Naive thymus-derived CD4-positive, alpha-beta T cell (primary cell): ENCODE measurements around the gene CCDC187. TPM values are rescaled to one million over a fixed set of nuclear protein-coding genes. Genes with fewer than 3 reads are reported as not detected.
"Not testable (repeated sequence)": the region's sequence is repeated elsewhere in the genome, so short reads cannot be mapped to it uniquely, and the experiment has no call there.

Experiments
- ATAC-seq: fragments of 150-1000 bp; cut with Tn5 transposase; 2 replicates; pipeline ENCODE4 v1.10.0; 2021; ENCODE audit warnings: mild to moderate bottlenecking, moderate library complexity
- CTCF ChIA-PET: fragments of 350-600 bp; sonication (Branson Sonifier 250); formaldehyde crosslinking; loops from one replicate; lab custom pipeline; 2021; ENCODE audit warnings: antibody characterized with exemption; lab: Charles Lee
- POLR2A ChIA-PET: fragments of 350-600 bp; sonication (Branson Sonifier 250); formaldehyde crosslinking; loops from one replicate; lab custom pipeline; 2021; ENCODE audit warnings: antibody characterized with exemption, inconsistent platforms; lab: Charles Lee
- DNase-seq, 9 donors: peaks; one replicate each; pipeline versions ENCODE4 v3.0.0 to v3.0.0-alpha.2; 2020 to 2022; ENCODE audit warnings: mixed read lengths in 1 of 9
- H3K27ac ChIP-seq: one replicate; pipeline ENCODE4 v1.7.0; 2013; ENCODE audit warnings: mild to moderate bottlenecking, low read depth, low read length, moderate library complexity
- H3K27me3 ChIP-seq, 2 donors: one replicate each; pipeline ENCODE4 v1.7.0; 2013; ENCODE audit warnings: low read length in 2 of 2, mild to moderate bottlenecking in 2 of 2, moderate library complexity in 2 of 2; ENCODE audit not compliant: control insufficient read depth in 2 of 2, insufficient read depth in 2 of 2
- H3K36me3 ChIP-seq, 3 experiments: 1 replicate in 2 of 3; 2 replicates in 1 of 3; pipeline ENCODE4 v1.7.0; 2013; ENCODE audit warnings: low read length in 3 of 3, mild to moderate bottlenecking in 3 of 3, moderate library complexity in 1 of 3; ENCODE audit not compliant: insufficient read depth in 3 of 3, control insufficient read depth in 2 of 3
- H3K4me1 ChIP-seq, 2 donors: one replicate each; pipeline ENCODE4 v1.7.0; 2013; ENCODE audit warnings: low read length in 2 of 2, mild to moderate bottlenecking in 2 of 2, moderate library complexity in 1 of 2; ENCODE audit not compliant: control insufficient read depth in 2 of 2, insufficient read depth in 2 of 2
- H3K4me3 ChIP-seq: 2 replicates; pipeline ENCODE4 v1.7.0; 2013; ENCODE audit warnings: mild to moderate bottlenecking, low read length
- H3K9me3 ChIP-seq, 3 experiments: 1 replicate in 2 of 3; 2 replicates in 1 of 3; pipeline ENCODE4 v1.7.0; 2013; ENCODE audit warnings: low read length in 3 of 3; ENCODE audit not compliant: control insufficient read depth in 2 of 3
- H3K27ac Mint-ChIP-seq, 9 donors: one replicate each; pipeline ENCODE4 v1.8.0; 2020 to 2022; ENCODE audit warnings: mixed read lengths in 9 of 9, mild to moderate bottlenecking in 8 of 9, moderate library complexity in 5 of 9, inconsistent platforms in 2 of 9
- H3K27me3 Mint-ChIP-seq, 5 donors: one replicate each; pipeline ENCODE4 v1.8.0; 2021 to 2022; ENCODE audit warnings: mixed read lengths in 5 of 5, mild to moderate bottlenecking in 1 of 5
- H3K36me3 Mint-ChIP-seq, 5 donors: one replicate each; pipeline ENCODE4 v1.8.0; 2020 to 2022; ENCODE audit warnings: mixed read lengths in 5 of 5, mild to moderate bottlenecking in 3 of 5, inconsistent platforms in 1 of 5
- H3K4me1 Mint-ChIP-seq, 7 donors: one replicate each; pipeline ENCODE4 v1.8.0; 2020 to 2022; ENCODE audit warnings: mixed read lengths in 7 of 7, mild to moderate bottlenecking in 3 of 7, inconsistent platforms in 1 of 7
- H3K4me3 Mint-ChIP-seq, 10 donors: one replicate each; pipeline ENCODE4 v1.8.0; 2020 to 2022; ENCODE audit warnings: mild to moderate bottlenecking in 10 of 10, mixed read lengths in 10 of 10, moderate library complexity in 6 of 10, inconsistent platforms in 2 of 10
- H3K9me3 Mint-ChIP-seq, 11 donors: one replicate each; pipeline ENCODE4 v1.8.0; 2020 to 2022; ENCODE audit warnings: mixed read lengths in 11 of 11, mild to moderate bottlenecking in 4 of 11, inconsistent platforms in 1 of 11, moderate library complexity in 1 of 11
- intact Hi-C, 2 donors: fragments of 100-400 bp; cut with micrococcal nuclease; formaldehyde crosslinking; loops; one replicate each; pipeline ENCODE4 v1.15.1; 2023
- polyA plus RNA-seq, 2 donors: library from polyadenylated mRNA; unstranded; fragments of 300-500 nt; fragmentation: Illumina TruSeq; gene quantifications; one replicate each; pipeline ENCODE4 v1.2.3, GENCODE V29; 2021
- total RNA-seq, 6 experiments: library from RNA in 5 of 6; stranded (reverse) in 5 of 6; gene quantifications; 1 replicate in 5 of 6; 2 replicates in 1 of 6; pipeline ENCODE4 v1.2.3 and lab custom pipeline; 2021 to 2026

Gene CCDC187
- total and polyA plus RNA-seq, 7 experiments from 2014 or later: 0.10 TPM; not detected in 6

DNA sequence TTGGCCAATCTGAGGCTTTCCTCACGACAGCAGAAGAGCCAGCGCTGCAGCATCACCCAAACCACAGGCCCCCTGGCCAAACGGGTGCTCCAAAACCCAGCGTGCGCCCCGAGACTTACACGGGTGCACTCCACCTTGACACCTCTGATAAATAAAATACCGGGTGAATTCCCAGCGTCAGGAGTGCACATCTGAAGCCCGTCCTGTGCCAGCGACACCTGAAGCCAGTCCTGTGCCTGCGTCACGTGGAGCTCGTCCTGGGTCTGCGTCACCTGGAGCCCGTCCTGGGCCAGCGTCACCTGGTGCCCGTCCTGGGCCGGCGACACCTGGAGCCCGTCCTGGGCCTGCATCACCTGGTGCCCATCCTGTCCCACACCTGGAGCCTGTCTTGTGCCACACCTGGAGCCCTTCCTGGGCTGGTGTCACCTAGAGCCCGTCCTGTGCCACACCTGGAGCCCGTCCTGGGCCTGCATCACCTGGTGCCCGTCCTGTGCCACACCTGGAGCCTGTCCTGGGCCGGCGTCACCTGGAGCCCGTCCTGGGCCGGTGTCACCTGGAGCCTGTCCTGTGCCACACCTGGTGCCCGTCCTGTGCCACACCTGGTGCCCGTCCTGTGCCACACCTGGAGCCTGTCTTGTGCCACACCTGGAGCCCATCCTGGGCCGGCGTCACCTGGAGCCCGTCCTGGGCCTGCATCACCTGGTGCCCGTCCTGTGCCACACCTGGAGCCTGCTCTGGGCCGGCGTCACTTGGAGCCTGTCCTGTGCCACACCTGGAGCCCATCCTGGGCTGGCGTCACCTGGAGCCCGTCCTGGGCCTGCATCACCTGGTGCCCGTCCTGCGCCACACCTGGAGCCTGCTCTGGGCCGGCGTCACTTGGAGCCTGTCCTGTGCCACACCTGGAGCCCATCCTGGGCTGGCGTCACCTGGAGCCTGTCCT lies 67.2 kb downstream of the CCDC187 start:
- H3K9me3 ChIP-seq, ATAC-seq, CTCF ChIA-PET, intact Hi-C loops, H3K27ac Mint-ChIP-seq, POLR2A ChIA-PET, H3K27me3 ChIP-seq, H3K27me3 Mint-ChIP-seq, H3K4me3 Mint-ChIP-seq, H3K9me3 Mint-ChIP-seq, DNase-seq, H3K4me3 ChIP-seq, H3K27ac ChIP-seq, H3K4me1 ChIP-seq: not testable (repeated sequence)
- Mint-ChIP-seq H3K4me1 (peaks cover 29 to 57% (median 35%) of the 10 kb centered on the region in 7 donors), H3K36me3 (peaks cover 3 to 18% (median 4%) of the 10 kb centered on the region in 5 donors)
- peaks cover 0 to 23% (median 0%) of the 10 kb centered on the region in 3 experiments for H3K36me3 ChIP-seq

DNA sequence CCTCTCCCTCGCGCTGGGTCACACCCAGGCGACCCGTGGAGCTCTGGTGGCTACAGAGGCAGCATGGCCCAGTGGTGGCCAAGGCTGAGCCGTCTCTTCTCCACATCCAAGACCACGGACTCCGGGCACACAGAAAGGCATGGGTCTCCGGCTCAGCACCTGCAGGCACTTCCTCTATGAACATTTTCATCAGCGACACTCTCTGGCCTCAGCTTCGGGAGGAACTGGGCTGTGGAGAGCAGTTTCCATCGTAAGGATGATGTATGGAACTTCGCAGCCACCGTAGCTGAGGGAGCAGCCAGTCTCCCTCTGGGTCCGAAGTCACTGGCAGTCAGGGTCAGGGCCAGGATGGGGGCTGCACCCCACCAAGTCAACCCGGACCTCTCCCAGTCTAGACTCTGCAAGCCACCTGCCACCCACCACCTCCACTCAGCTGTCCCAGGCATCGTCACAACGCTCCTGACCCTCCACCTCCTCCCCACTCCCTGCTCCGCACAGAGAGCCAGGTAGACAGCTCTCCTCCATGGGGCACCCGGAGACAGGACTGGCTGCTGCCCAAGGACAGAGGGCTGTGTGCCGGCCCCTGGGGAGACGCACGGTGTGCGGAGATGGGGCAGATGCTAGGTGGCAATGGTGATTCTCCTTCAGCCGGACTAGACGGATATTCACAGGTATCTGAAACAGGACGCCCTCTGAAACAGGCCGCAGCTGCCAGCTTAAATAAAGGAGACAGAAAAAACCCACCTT lies 68.0 kb downstream of the CCDC187 start:
- peaks cover 0 to 9% of the 10 kb centered on the region in 2 donors for H3K4me1 ChIP-seq
- no peak for ATAC-seq
- POLR2A ChIA-PET: no interaction called here

DNA sequence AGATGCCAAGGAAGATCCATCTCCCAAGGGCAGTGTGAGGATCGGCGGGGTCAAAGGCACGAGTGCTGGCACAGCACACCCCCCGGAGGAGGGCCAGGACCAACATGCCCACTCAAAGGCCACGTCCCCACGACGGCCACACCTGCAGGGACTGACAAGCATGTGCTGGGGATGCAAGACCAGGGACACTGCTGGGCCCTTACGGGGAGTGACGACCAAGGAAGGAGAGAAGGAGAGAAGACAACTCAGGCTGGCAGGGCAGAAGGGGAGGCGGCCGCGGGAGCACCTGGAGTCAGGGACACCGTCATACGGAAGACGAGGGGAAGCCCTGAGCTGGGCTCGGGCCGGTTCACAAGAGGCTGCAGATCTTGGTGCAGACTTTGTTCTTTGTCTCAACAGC lies 68.7 kb downstream of the CCDC187 start:
- POLR2A ChIA-PET: no interaction called here
- intact Hi-C loops: no loop called here
- DNase-seq (no peak), ATAC-seq (no peak)
- peaks cover 0 to 2% (median 0%) of the 10 kb centered on the region in 11 donors for H3K9me3 Mint-ChIP-seq
- peaks cover 25 to 53% (median 43%) of the 10 kb centered on the region in 7 donors for H3K4me1 Mint-ChIP-seq
- Histone ChIP-seq H3K27ac (no peak overlapping the region), H3K9me3 (no peaks in the 10 kb centered on the region), H3K36me3 (peaks cover 0 to 23% (median 0%) of the 10 kb centered on the region in 3 experiments), H3K4me3 (no peak overlapping the region), H3K27me3 (no peaks in the 10 kb centered on the region), H3K4me1 (peaks cover 0 to 9% of the 10 kb centered on the region in 2 donors)
- peaks cover 3 to 18% (median 4%) of the 10 kb centered on the region in 5 donors for H3K36me3 Mint-ChIP-seq
- CTCF ChIA-PET: interaction anchor here (0.7 kb wide), 1 partner anchor 18 kb away, joined by 3 read pairs; no protein-coding TSS in a partner anchor
- peak overlapping the region in 2 of 9 donors; percentile 12 to 30 for H3K27ac Mint-ChIP-seq
- H3K4me3 Mint-ChIP-seq: peak overlapping the region in 1 of 10 donors; percentile 60
- no peaks in the 10 kb centered on the region for H3K27me3 Mint-ChIP-seq

More for the DNA sequence above, 68.0 kb downstream of the CCDC187 start:
- Histone ChIP-seq H3K27ac (no peak overlapping the region), H3K27me3 (no peaks in the 10 kb centered on the region), H3K4me3 (no peak overlapping the region), H3K9me3 (no peaks in the 10 kb centered on the region), H3K36me3 (peaks cover 0 to 23% (median 0%) of the 10 kb centered on the region in 3 experiments)
- H3K4me3 Mint-ChIP-seq: no peak overlapping the region
- peaks cover 25 to 53% (median 42%) of the 10 kb centered on the region in 7 donors for H3K4me1 Mint-ChIP-seq
- no peak overlapping the region for H3K27ac Mint-ChIP-seq
- no peak for DNase-seq
- no peaks in the 10 kb centered on the region for H3K27me3 Mint-ChIP-seq
- peaks cover 3 to 18% (median 4%) of the 10 kb centered on the region in 5 donors for H3K36me3 Mint-ChIP-seq
- peaks cover 0 to 2% (median 0%) of the 10 kb centered on the region in 11 donors for H3K9me3 Mint-ChIP-seq
- CTCF ChIA-PET: no interaction called here
- intact Hi-C loops: no loop called here

DNA sequence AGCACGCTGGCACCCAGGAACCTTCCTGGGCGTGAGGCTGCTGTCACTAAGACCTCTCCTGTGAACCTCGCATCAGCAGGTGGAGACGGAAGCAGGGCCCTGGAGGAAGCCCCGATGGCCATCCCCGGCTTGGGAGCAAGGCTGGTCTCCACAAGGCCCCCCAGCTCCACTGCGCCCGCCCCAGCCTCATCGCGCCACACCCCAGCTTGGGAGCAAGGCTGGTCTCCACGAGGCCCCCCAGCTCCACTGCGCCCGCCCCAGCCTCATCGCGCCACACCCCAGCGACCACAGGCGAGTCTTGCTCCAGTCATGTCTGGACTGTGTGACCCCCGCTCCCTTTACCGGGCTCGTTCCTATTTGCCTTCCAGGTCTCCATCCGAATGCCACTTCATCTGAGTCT lies 69.3 kb downstream of the CCDC187 start:
- Histone ChIP-seq H3K36me3 (peaks cover 0 to 23% (median 0%) of the 10 kb centered on the region in 3 experiments), H3K4me3 (no peak overlapping the region), H3K9me3 (no peaks in the 10 kb centered on the region), H3K27me3 (no peaks in the 10 kb centered on the region), H3K27ac (no peak overlapping the region), H3K4me1 (peaks cover 0 to 9% of the 10 kb centered on the region in 2 donors)
- peaks cover 3 to 18% (median 4%) of the 10 kb centered on the region in 5 donors for H3K36me3 Mint-ChIP-seq
- ChIA-PET CTCF (interaction anchor here (0.7 kb wide), 1 partner anchor 18 kb away, joined by 3 read pairs; no protein-coding TSS in a partner anchor), POLR2A (interaction anchor here (0.5 kb wide), 1 partner anchor 113 kb away, joined by 3 read pairs; no protein-coding TSS in a partner anchor)
- no peaks in the 10 kb centered on the region for H3K27me3 Mint-ChIP-seq
- peak overlapping the region in 1 of 9 donors; percentile 30 for H3K27ac Mint-ChIP-seq
- peaks cover 0 to 2% (median 0%) of the 10 kb centered on the region in 11 donors for H3K9me3 Mint-ChIP-seq
- peaks cover 24 to 53% (median 45%) of the 10 kb centered on the region in 7 donors for H3K4me1 Mint-ChIP-seq
- ATAC-seq (no peak), DNase-seq (no peak)
- H3K4me3 Mint-ChIP-seq: peak overlapping the region in 2 of 10 donors; percentile 53 to 60
- intact Hi-C loops: no loop called here

DNA sequence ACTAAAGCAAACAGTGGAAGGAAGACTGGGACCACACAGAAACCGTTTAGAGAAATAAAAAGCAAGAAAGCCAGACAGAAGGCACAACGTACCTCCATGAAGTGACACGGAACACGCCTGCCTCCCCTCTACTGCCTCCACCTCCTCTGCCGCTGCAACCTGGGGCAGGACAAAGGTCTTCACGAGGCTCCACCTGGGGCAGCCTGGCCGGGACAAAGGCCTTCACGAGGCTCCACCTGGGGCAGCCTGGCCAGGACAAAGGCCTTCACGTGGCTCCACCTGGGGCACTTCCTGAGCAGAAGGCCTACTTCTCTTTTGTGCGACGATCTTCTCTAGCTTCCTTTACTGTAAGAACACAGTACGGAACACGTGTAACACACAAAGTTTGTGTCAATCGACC lies 70.0 kb downstream of the CCDC187 start:
- peaks cover 0 to 2% (median 0%) of the 10 kb centered on the region in 11 donors for H3K9me3 Mint-ChIP-seq
- H3K36me3 Mint-ChIP-seq: peaks cover 3 to 18% (median 4%) of the 10 kb centered on the region in 5 donors
- peaks cover 0 to 23% (median 0%) of the 10 kb centered on the region in 3 experiments for H3K36me3 ChIP-seq
- no peak overlapping the region for H3K4me3 ChIP-seq
- H3K9me3 ChIP-seq: no peaks in the 10 kb centered on the region
- no peaks in the 10 kb centered on the region for H3K27me3 ChIP-seq
- H3K27ac ChIP-seq: no peak overlapping the region
- no peaks in the 10 kb centered on the region for H3K27me3 Mint-ChIP-seq
- no peak for ATAC-seq
- peak overlapping the region in 4 of 9 donors; percentile 33 to 65 (median 56) for H3K27ac Mint-ChIP-seq
- H3K4me3 Mint-ChIP-seq: peak overlapping the region in 1 of 10 donors; percentile 21
- CTCF ChIA-PET: interaction anchor here (0.6 kb wide), 1 partner anchor 29 kb away, joined by 3 read pairs; no protein-coding TSS in a partner anchor
- H3K4me1 Mint-ChIP-seq: peaks cover 22 to 50% (median 41%) of the 10 kb centered on the region in 7 donors
- intact Hi-C loops: no loop called here
- no peak for DNase-seq
- POLR2A ChIA-PET: interaction anchor here (0.5 kb wide), 1 partner anchor 112 kb away, joined by 3 read pairs; no protein-coding TSS in a partner anchor
- peaks cover 0 to 9% of the 10 kb centered on the region in 2 donors for H3K4me1 ChIP-seq

DNA sequence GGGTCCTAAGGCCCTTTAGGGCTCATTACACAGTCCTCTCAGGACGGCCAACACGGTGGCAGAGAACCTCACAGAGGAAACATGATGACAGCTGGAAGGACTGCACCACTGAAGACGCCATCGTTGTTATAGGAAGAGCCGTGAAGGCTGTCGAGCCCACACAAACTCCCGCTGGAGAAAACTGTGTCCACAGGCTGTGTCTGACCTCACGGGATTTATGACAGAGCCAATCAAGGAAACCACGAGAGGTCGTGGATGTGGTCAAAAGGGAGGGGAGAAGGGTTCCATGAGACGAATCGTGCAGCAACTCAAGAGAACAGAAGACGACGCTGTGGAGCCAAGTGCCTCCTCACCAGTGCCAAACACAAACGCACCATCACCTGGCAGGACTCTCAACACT lies 70.5 kb downstream of the CCDC187 start:
- Mint-ChIP-seq H3K4me1 (peaks cover 24 to 53% (median 45%) of the 10 kb centered on the region in 7 donors), H3K36me3 (peaks cover 3 to 18% (median 4%) of the 10 kb centered on the region in 5 donors), H3K9me3 (peaks cover 0 to 2% (median 0%) of the 10 kb centered on the region in 11 donors), H3K4me3 (peak overlapping the region in 2 of 10 donors; percentile 21 to 55), H3K27me3 (no peaks in the 10 kb centered on the region), H3K27ac (peak overlapping the region in 6 of 9 donors; percentile 46 to 88 (median 57))
- H3K4me3 ChIP-seq: no peak overlapping the region
- peaks cover 0 to 23% (median 0%) of the 10 kb centered on the region in 3 experiments for H3K36me3 ChIP-seq
- intact Hi-C loops: no loop called here
- CTCF ChIA-PET: no interaction called here
- ATAC-seq (no peak), DNase-seq (no peak)
- no peak overlapping the region for H3K27ac ChIP-seq
- H3K4me1 ChIP-seq: peaks cover 0 to 9% of the 10 kb centered on the region in 2 donors
- no peaks in the 10 kb centered on the region for H3K27me3 ChIP-seq
- H3K9me3 ChIP-seq: no peaks in the 10 kb centered on the region
- POLR2A ChIA-PET: no interaction called here
